ENCODE measurements around the gene TRAF3IP3.

The TRAF3IP3 gene

GRCh38 chr1:209775678-209776077 lies 19.8 kb downstream of the TRAF3IP3 start:
- DNase-seq (ENCODE audit: extremely low spot score) = no peak
- POLR2A ChIA-PET = interaction anchor here (1.3 kb wide), 1 partner anchor 9 kb away, joined by 5 read pairs; the partner anchor contains the start of gene C1orf74
- CTCF ChIA-PET = interaction anchor here (1.1 to 3.8 kb wide), 5 partner anchors 9 to 52 kb away, joined by 3 to 20 read pairs (median 4); partner anchors contain the start of genes TRAF3IP3 and UTP25
- TF ChIP-seq CTCF (IDR thresholded peaks at IDR 0.05; ENCODE audit: control extremely low read depth, extremely low read depth, low read depth, missing control alignments) = no peak

- CTCF ChIA-PET = interaction anchor here (0.9 to 2.7 kb wide), 3 partner anchors 10 to 50 kb away, joined by 3 to 11 read pairs (median 3); no protein-coding TSS in a partner anchor
- no peak for TF ChIP-seq CTCF (IDR thresholded peaks at IDR 0.05; ENCODE audit: control extremely low read depth, extremely low read depth, low read depth, missing control alignments)
- DNase-seq (ENCODE audit: extremely low spot score) = no peak
These were observed 21.7 kb downstream of the TRAF3IP3 start for GRCh38 chr1:209777587-209777986.

GRCh38 chr1:209778102-209778501 lies 22.2 kb downstream of the TRAF3IP3 start:
- ChIA-PET POLR2A (no interaction called here), CTCF (interaction anchor here (2.3 to 2.7 kb wide), 2 partner anchors 10 to 45 kb away, joined by 9 to 11 read pairs; no protein-coding TSS in a partner anchor)
- DNase-seq (ENCODE audit: extremely low spot score) = no peak
- no peak for TF ChIP-seq CTCF (IDR thresholded peaks at IDR 0.05; ENCODE audit: control extremely low read depth, extremely low read depth, low read depth, missing control alignments)

More at GRCh38 chr1:209777587-209777986, 21.7 kb downstream of the TRAF3IP3 start:
- POLR2A ChIA-PET = no interaction called here

GRCh38 chr1:209780268-209780667 lies 24.4 kb downstream of the TRAF3IP3 start:
- no peak for DNase-seq (ENCODE audit: extremely low spot score)
- ChIA-PET CTCF (interaction anchor here (1.0 to 2.7 kb wide), 4 partner anchors 10 to 43 kb away, joined by 3 to 11 read pairs (median 7); no protein-coding TSS in a partner anchor), POLR2A (no interaction called here)
- TF ChIP-seq CTCF (IDR thresholded peaks at IDR 0.05; ENCODE audit: control extremely low read depth, extremely low read depth, low read depth, missing control alignments) = no peak

- POLR2A ChIA-PET = interaction anchor here (1.5 kb wide), 1 partner anchor 14 kb away, joined by 5 read pairs; no protein-coding TSS in a partner anchor
- CTCF ChIA-PET = interaction anchor here (1.0 to 2.4 kb wide), 4 partner anchors 9 to 40 kb away, joined by 3 to 10 read pairs (median 3); no protein-coding TSS in a partner anchor
- no peak for DNase-seq (ENCODE audit: extremely low spot score)
- TF ChIP-seq CTCF (IDR thresholded peaks at IDR 0.05; ENCODE audit: control extremely low read depth, extremely low read depth, low read depth, missing control alignments) = no peak
These were observed 27.5 kb downstream of the TRAF3IP3 start for GRCh38 chr1:209783386-209783785.

- ChIA-PET POLR2A (interaction anchor here (0.5 to 0.8 kb wide), 2 partner anchors 10 to 13 kb away, joined by 5 to 7 read pairs; no protein-coding TSS in a partner anchor), CTCF (interaction anchor here (0.7 to 2.4 kb wide), 7 partner anchors 13 to 43 kb away, joined by 3 to 10 read pairs (median 4); partner anchors contain the start of gene UTP25)
- peak; percentile 9 for TF ChIP-seq CTCF (IDR thresholded peaks at IDR 0.05; ENCODE audit: control extremely low read depth, extremely low read depth, low read depth, missing control alignments)
- DNase-seq (ENCODE audit: extremely low spot score) = peak; percentile 98
These were observed 28.7 kb downstream of the TRAF3IP3 start, which contains the start of gene C1orf74 for GRCh38 chr1:209784265-209785169. TSS of gene C1orf74 (minus strand) at chr1:209784559. CDS start at chr1:209783634, 925 bp downstream.

Measured in GM10248 (cell line).